Neural progenitor cell (in vitro differentiated cells): ENCODE results near the gene GNAI2.

ENCODE experiments used
- EZH2 ChIP-seq: fragments of 200-600 bp; sonication (generic); IDR thresholded peaks from 2 replicates; pipeline ENCODE4 v1.6.1; 2017; ENCODE audit warnings: antibody characterized with exemption, mild to moderate bottlenecking, moderate library complexity
- TF ChIP-seq, protein P1 (sequence below): fragments of 200-600 bp; sonication (generic); IDR thresholded peaks from 2 replicates; pipeline ENCODE4 v1.5.1; 2017; ENCODE audit warnings: antibody characterized with exemption, mild to moderate bottlenecking

DNA sequence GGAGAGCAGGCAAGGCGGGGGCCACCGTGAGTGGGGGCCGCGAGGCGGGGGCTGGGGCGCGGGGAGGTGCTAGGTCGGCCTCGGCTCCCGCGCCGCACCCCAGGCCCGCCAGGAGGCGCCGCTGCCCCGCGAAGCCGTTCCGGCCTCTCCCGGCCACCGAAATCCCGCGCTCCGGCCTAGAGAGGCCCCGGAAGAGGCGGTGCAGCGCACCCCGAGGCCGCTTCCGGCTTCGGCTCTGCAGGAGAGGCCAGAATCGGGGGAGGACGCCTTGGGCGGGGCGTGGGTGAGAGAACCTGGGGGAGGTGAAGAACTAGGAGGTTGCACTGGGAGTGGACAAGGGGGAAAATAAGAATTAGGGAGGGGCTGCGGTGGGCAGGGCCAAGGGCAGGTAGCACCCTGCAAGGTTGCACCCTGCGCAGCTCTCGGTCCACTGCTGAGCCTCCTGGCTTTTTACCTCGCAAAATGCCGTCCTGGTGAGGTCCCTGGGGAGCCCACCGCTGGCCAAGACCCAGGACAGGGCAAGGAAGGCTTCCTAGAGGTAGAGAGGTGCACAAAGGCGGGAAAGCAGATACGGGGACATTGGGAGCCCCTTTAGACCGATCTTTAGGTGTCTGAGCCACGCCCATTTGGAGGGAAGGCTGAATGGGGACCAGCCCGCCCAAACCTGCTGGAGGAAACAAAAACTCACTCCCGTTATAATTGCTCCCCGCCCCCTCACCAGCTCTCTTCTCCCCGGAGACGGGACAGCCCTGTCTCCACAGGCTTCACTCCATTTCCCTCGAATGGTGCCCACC lies 8.4 kb upstream of the GNAI2 start:
- TF ChIP-seq, protein P1, sequence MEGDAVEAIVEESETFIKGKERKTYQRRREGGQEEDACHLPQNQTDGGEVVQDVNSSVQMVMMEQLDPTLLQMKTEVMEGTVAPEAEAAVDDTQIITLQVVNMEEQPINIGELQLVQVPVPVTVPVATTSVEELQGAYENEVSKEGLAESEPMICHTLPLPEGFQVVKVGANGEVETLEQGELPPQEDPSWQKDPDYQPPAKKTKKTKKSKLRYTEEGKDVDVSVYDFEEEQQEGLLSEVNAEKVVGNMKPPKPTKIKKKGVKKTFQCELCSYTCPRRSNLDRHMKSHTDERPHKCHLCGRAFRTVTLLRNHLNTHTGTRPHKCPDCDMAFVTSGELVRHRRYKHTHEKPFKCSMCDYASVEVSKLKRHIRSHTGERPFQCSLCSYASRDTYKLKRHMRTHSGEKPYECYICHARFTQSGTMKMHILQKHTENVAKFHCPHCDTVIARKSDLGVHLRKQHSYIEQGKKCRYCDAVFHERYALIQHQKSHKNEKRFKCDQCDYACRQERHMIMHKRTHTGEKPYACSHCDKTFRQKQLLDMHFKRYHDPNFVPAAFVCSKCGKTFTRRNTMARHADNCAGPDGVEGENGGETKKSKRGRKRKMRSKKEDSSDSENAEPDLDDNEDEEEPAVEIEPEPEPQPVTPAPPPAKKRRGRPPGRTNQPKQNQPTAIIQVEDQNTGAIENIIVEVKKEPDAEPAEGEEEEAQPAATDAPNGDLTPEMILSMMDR: peak; percentile 79
- TF ChIP-seq EZH2: no peak
